NB4 (cell line): ENCODE measurements around the gene CLCN7.
A peak's percentile ranks its signal among the peaks of the same experiment; 100 is the strongest.

ENCODE experiments used
- DNase-seq: peaks from one replicate; pipeline ENCODE4 v3.0.0; 2010; ENCODE audit warnings: low read depth
- H3K4me3 ChIP-seq: one replicate; pipeline ENCODE4 v1.5.1; 2011; ENCODE audit warnings: mild to moderate bottlenecking, low read depth, low read length, moderate library complexity
- MYC ChIP-seq: IDR thresholded peaks from 2 replicates; pipeline ENCODE4 v1.6.1; 2011; ENCODE audit warnings: low read depth, low read length
- POLR2A ChIP-seq: IDR thresholded peaks from 2 replicates; pipeline ENCODE4 v1.6.1; 2011; ENCODE audit warnings: mild to moderate bottlenecking; ENCODE audit not compliant: insufficient read length; ENCODE audit errors: extremely low read depth
- TF ChIP-seq, protein P1 (sequence below): IDR thresholded peaks from one replicate; pipeline ENCODE4 v1.5.1; 2012; ENCODE audit warnings: low read depth, low read length
- TF ChIP-seq, protein P2 (sequence below): IDR thresholded peaks from 2 replicates; pipeline ENCODE4 v1.6.1; 2011; ENCODE audit warnings: low read depth, low read length

Gene CLCN7

DNA sequence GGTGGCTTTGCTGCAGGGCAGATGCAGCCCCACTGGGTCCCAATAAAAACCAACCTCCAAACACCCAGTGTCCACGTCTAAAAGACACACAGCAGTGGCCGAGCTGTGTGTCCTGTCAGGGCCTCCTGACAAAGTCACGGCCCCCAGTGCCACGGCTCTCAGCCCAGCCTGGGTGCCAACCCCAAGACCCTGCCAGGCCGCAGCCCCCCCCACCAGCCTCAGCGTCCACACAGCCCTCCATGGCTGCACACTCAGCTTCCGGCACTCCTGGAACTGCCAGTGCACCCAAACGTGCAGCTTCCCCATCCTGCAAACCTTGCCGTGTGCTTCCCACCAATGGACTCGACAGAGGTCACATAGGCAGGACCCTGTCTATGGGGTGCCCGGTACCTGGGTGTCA, 26.9 kb downstream of the CLCN7 start:
- DNase-seq = no peak
- TF ChIP-seq, protein P1, sequence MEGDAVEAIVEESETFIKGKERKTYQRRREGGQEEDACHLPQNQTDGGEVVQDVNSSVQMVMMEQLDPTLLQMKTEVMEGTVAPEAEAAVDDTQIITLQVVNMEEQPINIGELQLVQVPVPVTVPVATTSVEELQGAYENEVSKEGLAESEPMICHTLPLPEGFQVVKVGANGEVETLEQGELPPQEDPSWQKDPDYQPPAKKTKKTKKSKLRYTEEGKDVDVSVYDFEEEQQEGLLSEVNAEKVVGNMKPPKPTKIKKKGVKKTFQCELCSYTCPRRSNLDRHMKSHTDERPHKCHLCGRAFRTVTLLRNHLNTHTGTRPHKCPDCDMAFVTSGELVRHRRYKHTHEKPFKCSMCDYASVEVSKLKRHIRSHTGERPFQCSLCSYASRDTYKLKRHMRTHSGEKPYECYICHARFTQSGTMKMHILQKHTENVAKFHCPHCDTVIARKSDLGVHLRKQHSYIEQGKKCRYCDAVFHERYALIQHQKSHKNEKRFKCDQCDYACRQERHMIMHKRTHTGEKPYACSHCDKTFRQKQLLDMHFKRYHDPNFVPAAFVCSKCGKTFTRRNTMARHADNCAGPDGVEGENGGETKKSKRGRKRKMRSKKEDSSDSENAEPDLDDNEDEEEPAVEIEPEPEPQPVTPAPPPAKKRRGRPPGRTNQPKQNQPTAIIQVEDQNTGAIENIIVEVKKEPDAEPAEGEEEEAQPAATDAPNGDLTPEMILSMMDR = no peak
- TF ChIP-seq, protein P2, sequence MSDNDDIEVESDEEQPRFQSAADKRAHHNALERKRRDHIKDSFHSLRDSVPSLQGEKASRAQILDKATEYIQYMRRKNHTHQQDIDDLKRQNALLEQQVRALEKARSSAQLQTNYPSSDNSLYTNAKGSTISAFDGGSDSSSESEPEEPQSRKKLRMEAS = no peak
- no peak for TF ChIP-seq MYC
- no peak for TF ChIP-seq POLR2A
- H3K4me3 ChIP-seq = no peak overlapping the region

DNA sequence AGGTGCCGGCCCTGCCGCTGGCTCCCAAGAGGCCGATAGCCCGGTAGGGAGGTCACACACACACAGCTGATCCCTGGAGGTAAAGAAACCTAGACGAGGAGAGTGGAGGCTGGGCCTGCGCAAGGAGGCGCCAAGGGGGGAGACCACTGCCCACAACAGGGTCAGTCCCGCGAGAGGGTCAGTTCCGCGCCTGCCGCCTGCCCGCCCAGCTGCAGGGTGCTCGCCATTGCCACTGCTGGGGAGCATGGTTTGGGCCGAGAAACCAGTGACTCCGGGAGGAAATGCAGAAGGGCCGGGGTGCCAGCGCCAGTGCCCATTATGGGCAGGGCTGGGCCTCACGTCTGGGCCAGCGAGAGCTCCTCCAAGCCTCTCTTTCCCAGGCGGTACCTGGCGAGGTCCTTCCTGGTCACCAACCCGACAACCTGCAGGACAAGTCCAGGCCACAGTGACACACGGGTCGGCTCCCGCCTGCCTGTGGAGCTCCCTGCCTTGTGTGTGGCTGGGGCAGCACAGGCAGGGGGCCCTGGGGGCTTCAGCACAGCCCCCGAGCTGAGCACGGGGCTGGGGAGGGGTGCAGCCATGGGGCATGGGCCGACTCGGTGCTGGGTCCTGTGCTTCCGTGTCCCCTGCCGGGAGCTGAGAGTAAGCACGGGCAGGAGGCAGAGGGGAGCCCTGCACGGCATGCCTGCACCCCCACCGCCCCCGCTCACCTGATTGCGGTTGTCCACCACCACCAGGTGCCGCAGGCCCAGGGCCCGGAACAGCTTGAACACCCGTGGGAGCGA, 28.3 kb downstream of the CLCN7 start:
- no peak for DNase-seq
- no peak for TF ChIP-seq POLR2A
- TF ChIP-seq, protein P1 = no peak
- H3K4me3 ChIP-seq = no peak overlapping the region

DNA sequence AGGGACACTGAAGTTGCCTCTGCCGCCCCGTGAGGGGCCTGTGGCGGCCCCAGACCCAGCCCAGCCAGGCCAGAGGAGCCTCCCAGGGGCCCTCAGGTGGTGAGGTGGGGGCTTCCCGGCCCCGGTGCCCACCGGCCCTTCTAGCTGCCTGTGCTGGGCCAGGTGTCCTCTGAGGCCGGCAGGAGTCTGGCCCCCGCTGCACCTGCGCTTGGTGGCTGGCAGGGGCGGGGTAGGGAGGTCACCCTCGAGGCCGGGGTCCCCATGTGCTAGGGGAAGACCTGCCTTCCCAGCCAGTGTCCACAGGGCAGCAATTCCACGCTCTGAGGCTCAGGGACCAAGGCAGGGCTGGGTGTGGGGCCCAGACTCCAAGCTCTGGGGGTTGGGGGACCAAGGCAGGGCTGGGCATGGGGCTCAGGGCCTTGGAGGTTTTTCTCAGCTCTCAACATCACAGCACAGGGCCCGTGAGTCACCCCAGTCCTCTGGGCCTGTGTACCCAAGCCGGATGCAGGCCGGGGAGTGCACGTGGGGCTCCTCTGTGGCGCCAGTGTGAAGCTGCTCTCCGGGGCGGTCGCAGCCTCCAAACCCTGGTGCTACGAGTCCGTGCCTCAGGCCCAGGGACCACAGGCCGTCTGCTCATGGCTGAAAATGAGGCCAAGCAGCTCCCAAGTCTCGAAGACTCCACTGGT, 29.2 kb downstream of the CLCN7 start:
- peak; percentile 90 for DNase-seq
- TF ChIP-seq MYC = peak; percentile 81
- TF ChIP-seq, protein P2 = peak; percentile 90
- TF ChIP-seq, protein P1 = no peak
- no peak for TF ChIP-seq POLR2A
- H3K4me3 ChIP-seq = no peak overlapping the region

DNA sequence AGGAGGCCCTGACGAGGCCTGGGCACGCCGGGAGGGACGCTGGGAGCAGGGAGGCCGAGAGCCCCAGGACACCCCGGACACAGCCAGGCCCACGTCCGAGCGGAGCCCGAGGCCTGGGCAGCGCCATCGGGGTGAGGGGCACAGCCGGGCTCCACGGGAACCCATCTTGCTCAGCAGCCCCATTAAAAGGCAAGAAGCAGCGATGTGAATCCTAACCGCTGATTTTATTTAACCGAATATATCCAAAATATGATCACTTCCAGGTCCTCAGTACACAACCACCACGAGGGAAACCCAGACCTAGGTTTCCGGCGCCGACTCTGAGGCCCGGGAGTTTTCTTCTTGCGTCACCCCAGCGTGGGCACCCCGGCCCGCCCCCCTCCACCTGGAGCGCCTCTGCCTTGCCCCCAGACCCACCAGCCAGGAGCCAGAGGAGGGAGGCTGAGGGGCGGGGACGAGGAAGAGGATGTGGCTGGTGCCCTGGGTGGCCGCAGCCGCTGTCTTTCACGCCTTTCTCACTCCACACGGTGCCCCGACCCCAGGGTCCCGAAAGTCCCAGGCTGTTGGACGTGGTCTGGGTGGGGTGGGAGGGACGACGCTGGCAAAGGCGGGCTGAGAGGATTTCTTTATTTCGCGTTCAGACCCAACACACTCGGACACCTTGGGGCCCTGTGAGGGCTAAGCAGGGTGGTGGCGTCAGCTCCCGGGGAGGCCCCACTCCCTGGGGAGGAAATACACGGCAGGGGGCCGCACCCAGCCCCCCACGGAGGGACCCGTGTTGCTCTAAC, 29.9 kb downstream of the CLCN7 start:
- TF ChIP-seq POLR2A = peak; percentile 10
- TF ChIP-seq MYC = peak; percentile 54
- TF ChIP-seq, protein P1 = no peak
- TF ChIP-seq, protein P2 = peak; percentile 23; the same call in 1 of the 2 replicates
- H3K4me3 ChIP-seq = no peak overlapping the region
- DNase-seq = peak; percentile 87

DNA sequence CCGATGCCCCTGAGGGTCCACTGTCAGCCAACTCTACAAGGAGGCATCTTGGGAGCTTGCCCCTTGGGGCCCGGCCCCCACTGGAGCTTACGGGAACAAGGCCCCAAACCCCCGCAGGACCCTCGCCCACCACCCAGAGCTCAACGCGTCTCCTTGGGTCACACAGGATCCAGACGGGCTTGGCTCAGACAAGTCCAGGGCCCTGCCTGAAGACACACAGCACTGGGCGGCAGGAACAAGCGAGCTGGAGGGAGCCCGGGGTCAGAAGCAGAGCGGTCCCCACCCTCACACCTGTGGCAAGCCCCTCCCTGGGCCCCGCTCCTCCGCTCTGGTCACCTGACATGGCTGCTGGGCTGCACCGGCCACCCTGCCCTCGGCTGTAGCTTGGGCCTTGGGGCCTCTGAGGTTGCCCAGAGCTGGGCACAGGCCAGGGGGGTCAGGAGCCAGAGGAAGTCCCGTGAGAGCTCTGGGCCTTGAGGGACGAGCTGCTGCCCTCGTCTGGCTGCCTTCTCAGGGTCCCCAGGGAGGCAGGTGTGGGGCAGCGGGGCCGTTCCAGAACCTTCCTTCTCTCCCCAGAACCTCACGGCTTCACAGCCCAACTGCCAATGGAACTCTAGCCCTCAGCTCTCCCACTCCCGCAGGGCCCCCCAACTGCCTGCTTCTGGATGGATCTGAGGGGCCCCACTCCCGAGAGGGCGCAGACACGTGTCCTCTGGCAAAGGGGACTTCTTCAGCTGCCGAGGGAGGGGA, 30.7 kb downstream of the CLCN7 start, which contains the start of gene CCDC154:
Gene CCDC154, minus strand, starts transcription at position 577 of the 750 bp plus-strand sequence. Its CDS starts 234 bp downstream, at position 343.
- TF ChIP-seq, protein P2 = no peak
- TF ChIP-seq, protein P1 = no peak
- TF ChIP-seq POLR2A (no peak), MYC (no peak; the same call in 1 of the 2 replicates)
- DNase-seq = no peak
- H3K4me3 ChIP-seq = no peak within 1 kb of the TSS
